Neuronal stem cell (in vitro differentiated cells): ENCODE data around the gene COG4.

Source experiments
- DNase-seq: peaks from one replicate; pipeline ENCODE4 v3.0.0-alpha.2; 2013; ENCODE audit warnings: low spot score
- H2AFZ ChIP-seq: one replicate; pipeline ENCODE4 v1.6.1; 2013; ENCODE audit warnings: mild to moderate bottlenecking, low read length, inconsistent platforms
- H2AK5ac ChIP-seq: 2 replicates; pipeline ENCODE4 v1.6.1; 2013; ENCODE audit warnings: low read depth, mild to moderate bottlenecking, inconsistent platforms, low read length, moderate library complexity, mixed read lengths
- H2BK120ac ChIP-seq: 2 replicates; pipeline ENCODE4 v1.6.1; 2013; ENCODE audit warnings: low read depth, mild to moderate bottlenecking, inconsistent platforms, low read length, moderate library complexity, mixed read lengths
- H2BK12ac ChIP-seq: one replicate; pipeline ENCODE4 v1.6.1; 2013; ENCODE audit warnings: low read length, inconsistent platforms
- H2BK15ac ChIP-seq: 2 replicates; pipeline ENCODE4 v1.6.1; 2013; ENCODE audit warnings: mild to moderate bottlenecking, low read length, inconsistent platforms, mixed read lengths
- H2BK5ac ChIP-seq: one replicate; pipeline ENCODE4 v1.6.1; 2013; ENCODE audit warnings: inconsistent platforms, mild to moderate bottlenecking, low read length, moderate library complexity
- H3K14ac ChIP-seq: one replicate; pipeline ENCODE4 v1.6.1; 2013; ENCODE audit warnings: low read length, inconsistent platforms
- H3K18ac ChIP-seq: 2 replicates; pipeline ENCODE4 v1.6.1; 2013; ENCODE audit warnings: low read length, inconsistent platforms
- H3K23ac ChIP-seq: 2 replicates; pipeline ENCODE4 v1.6.1; 2013; ENCODE audit warnings: low read depth, mild to moderate bottlenecking, mixed read lengths, low read length, inconsistent platforms; ENCODE audit not compliant: poor library complexity
- H3K27ac ChIP-seq: replicated peaks from 3 replicates; pipeline ENCODE4 v1.5.1; 2013; ENCODE audit warnings: low read length, inconsistent platforms
- H3K27me3 ChIP-seq, 3 experiments: 2 replicates each; pipeline ENCODE4 v1.6.1; 2013; ENCODE audit warnings: low read length in 3 of 3, mild to moderate bottlenecking in 2 of 3, inconsistent platforms in 1 of 3, low read depth in 1 of 3, mixed read lengths in 1 of 3, moderate library complexity in 1 of 3; ENCODE audit not compliant: control insufficient read depth in 3 of 3, insufficient read depth in 3 of 3
- H3K36me3 ChIP-seq, 2 donors: replicated peaks in 1 of 2; 2 replicates each; pipeline ENCODE4 v1.6.1; 2013; ENCODE audit warnings: low read length in 2 of 2; ENCODE audit not compliant: control insufficient read depth in 2 of 2, insufficient read depth in 2 of 2
- H3K4ac ChIP-seq: 2 replicates; pipeline ENCODE4 v1.6.1; 2013; ENCODE audit warnings: inconsistent platforms, mild to moderate bottlenecking, low read length, moderate library complexity
- H3K4me1 ChIP-seq, 2 donors: 1 replicate in 1 of 2; 2 replicates in 1 of 2; pipeline ENCODE4 v1.6.1; 2013; ENCODE audit warnings: low read length in 2 of 2, low read depth in 1 of 2; ENCODE audit not compliant: control insufficient read depth in 2 of 2, insufficient read depth in 1 of 2
- H3K4me2 ChIP-seq: one replicate; pipeline ENCODE4 v1.6.1; 2013; ENCODE audit warnings: mild to moderate bottlenecking, low read length, inconsistent platforms; ENCODE audit not compliant: insufficient read depth, poor library complexity, severe bottlenecking
- H3K4me3 ChIP-seq, 2 donors: 2 replicates each; pipeline ENCODE4 v1.5.1; 2013; ENCODE audit warnings: low read length in 2 of 2, mild to moderate bottlenecking in 2 of 2, inconsistent platforms in 1 of 2, moderate library complexity in 1 of 2
- H3K79me1 ChIP-seq: one replicate; pipeline ENCODE4 v1.6.1; 2013; ENCODE audit warnings: low read depth, mild to moderate bottlenecking, inconsistent platforms, low read length, moderate library complexity
- H3K9ac ChIP-seq: one replicate; pipeline ENCODE4 v1.6.1; 2013; ENCODE audit warnings: mild to moderate bottlenecking, low read depth, low read length, inconsistent platforms; ENCODE audit not compliant: poor library complexity
- H3K9me3 ChIP-seq, 2 donors: replicated peaks in 1 of 2; 2 replicates each; pipeline versions ENCODE3 to v1.6.1; 2013; ENCODE audit warnings: low read length in 2 of 2, mild to moderate bottlenecking in 2 of 2, inconsistent platforms in 1 of 2, low read depth in 1 of 2, mixed read lengths in 1 of 2, moderate library complexity in 1 of 2; ENCODE audit not compliant: control insufficient read depth in 2 of 2, insufficient read depth in 1 of 2
- H4K8ac ChIP-seq: one replicate; pipeline ENCODE4 v1.6.1; 2013; ENCODE audit warnings: low read depth, mild to moderate bottlenecking, inconsistent platforms, low read length, moderate library complexity
- H4K91ac ChIP-seq: one replicate; pipeline ENCODE4 v1.6.1; 2013; ENCODE audit warnings: low read length, low read depth, mild to moderate bottlenecking, inconsistent platforms; ENCODE audit not compliant: poor library complexity
- WGBS, 2 donors: extraction: QIAGEN DNeasy Blood & Tissue Kit; methylation state at CpG; one replicate each; pipeline ENCODE4 v1.1.7; 2013; ENCODE audit warnings: missing lambda C conversion rate in 2 of 2, mixed read lengths in 1 of 2; ENCODE audit not compliant: insufficient read length in 2 of 2, insufficient replicate concordance in 1 of 2; ENCODE audit errors: extremely low coverage in 2 of 2; 5-methylcytosine and 5-hydroxymethylcytosine counted together

COG4 gene

GRCh38 chr16:70523743-70524398 is 517 bp upstream of the COG4 start, which contains the start of gene SF3B3:
Gene SF3B3, plus strand, starts transcription at chr16:70523816. Its CDS starts 2,841 bp downstream, at chr16:70526657.
- Histone ChIP-seq H3K23ac (peak within 1 kb of the TSS; percentile 51), H3K4ac (no peak within 1 kb of the TSS), H2BK15ac (no peak within 1 kb of the TSS), H3K9ac (peak within 1 kb of the TSS; percentile 90), H3K4me1 (peaks cover 13% of the 10 kb centered on the region in 2 donors), H3K36me3 (peaks cover 14 to 48% of the 10 kb centered on the region in 2 donors), H2BK12ac (no peak within 1 kb of the TSS), H3K27ac (peak within 1 kb of the TSS; percentile 70), H4K8ac (peak within 1 kb of the TSS; percentile 68), H3K4me2 (peak within 1 kb of the TSS; percentile 89), H4K91ac (no peak within 1 kb of the TSS), H2BK120ac (no peak within 1 kb of the TSS), H3K27me3 (no peaks in the 10 kb centered on the region), H3K79me1 (no peaks in the 10 kb centered on the region), H2AK5ac (no peak within 1 kb of the TSS), H2AFZ (peak within 1 kb of the TSS; percentile 84), H3K4me3 (peak within 1 kb of the TSS; percentile 56 to 100), H3K14ac (no peak within 1 kb of the TSS), H2BK5ac (no peak within 1 kb of the TSS), H3K18ac (peak within 1 kb of the TSS; percentile 94), H3K9me3 (peaks cover 0 to 2% of the 10 kb centered on the region in 2 donors)
- no peak for DNase-seq
- WGBS, 2 donors = no CpG with 5 or more reads among the region's 32 CpGs

GRCh38 chr16:70522216-70523075 is 908 bp downstream of the COG4 start:
- Histone ChIP-seq H3K79me1 (no peaks in the 10 kb centered on the region), H2BK15ac (no peak overlapping the region), H3K23ac (no peak overlapping the region), H4K8ac (no peak overlapping the region), H3K4ac (no peak overlapping the region), H3K4me2 (peak overlapping the region; percentile 89), H3K27ac (no peak overlapping the region), H2AK5ac (no peak overlapping the region), H3K36me3 (peaks cover 10 to 47% of the 10 kb centered on the region in 2 donors), H2BK5ac (no peak overlapping the region), H3K4me1 (peaks cover 13% of the 10 kb centered on the region in 2 donors), H4K91ac (no peak overlapping the region), H2AFZ (peak overlapping the region; percentile 84), H3K4me3 (peak overlapping the region; percentile 56 to 100), H3K14ac (no peak overlapping the region), H3K9me3 (peaks cover 0 to 2% of the 10 kb centered on the region in 2 donors), H2BK12ac (no peak overlapping the region), H3K18ac (no peak overlapping the region), H2BK120ac (no peak overlapping the region), H3K9ac (no peak overlapping the region), H3K27me3 (no peaks in the 10 kb centered on the region)
- no peak for DNase-seq
- no CpG with 5 or more reads among the region's 18 CpGs for WGBS, 2 donors

DNA sequence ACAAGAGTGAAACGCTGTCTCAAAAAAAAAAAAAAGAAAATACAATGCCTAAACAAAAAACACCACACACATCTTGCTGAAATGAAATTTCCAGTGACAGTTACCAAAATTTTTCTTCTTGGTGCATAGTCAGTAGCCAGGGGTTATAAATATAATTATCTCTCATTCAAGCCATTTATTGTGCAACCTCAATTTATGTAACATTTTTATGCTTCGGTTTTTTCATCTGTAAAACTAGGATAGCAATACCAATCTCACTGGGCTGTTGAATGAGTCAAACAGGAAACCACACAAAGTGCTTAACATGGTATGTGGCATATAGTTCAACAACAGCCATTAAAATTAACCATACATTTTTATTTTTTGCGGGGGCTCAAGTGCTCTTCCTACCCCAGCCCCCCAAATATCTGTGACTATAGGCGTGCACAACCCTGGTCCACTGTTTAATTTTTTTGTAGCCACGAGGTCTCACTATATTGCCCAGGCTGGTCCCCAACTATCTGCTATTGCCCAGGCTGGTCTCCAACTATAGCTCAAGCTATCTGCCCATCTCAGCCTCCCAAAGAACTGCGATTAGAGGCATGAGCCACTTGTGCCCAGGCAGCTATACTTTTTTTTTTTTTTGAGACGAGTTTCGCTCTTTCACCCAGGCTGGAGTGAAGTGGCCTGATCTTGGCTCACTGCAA is 2.6 kb downstream of the COG4 start:
- WGBS, 2 donors = no CpG with 5 or more reads among the region's 8 CpGs
- H3K14ac ChIP-seq = no peak overlapping the region
- H3K9ac ChIP-seq = no peak overlapping the region
- no peak overlapping the region for H4K91ac ChIP-seq
- no peaks in the 10 kb centered on the region for H3K27me3 ChIP-seq
- no peak overlapping the region for H2BK15ac ChIP-seq
- no peak overlapping the region for H2AFZ ChIP-seq
- H3K9me3 ChIP-seq = peaks cover 0 to 2% of the 10 kb centered on the region in 2 donors
- H3K79me1 ChIP-seq = no peaks in the 10 kb centered on the region
- H3K4ac ChIP-seq = no peak overlapping the region
- no peak overlapping the region for H3K27ac ChIP-seq
- no peak overlapping the region for H3K23ac ChIP-seq
- H3K4me2 ChIP-seq = no peak overlapping the region
- no peak overlapping the region for H4K8ac ChIP-seq
- H3K4me3 ChIP-seq = no peak overlapping the region
- peaks cover 7 to 10% of the 10 kb centered on the region in 2 donors for H3K4me1 ChIP-seq
- H2AK5ac ChIP-seq = no peak overlapping the region
- H2BK12ac ChIP-seq = no peak overlapping the region
- H3K18ac ChIP-seq = no peak overlapping the region
- H2BK5ac ChIP-seq = no peak overlapping the region
- peaks cover 6 to 47% of the 10 kb centered on the region in 2 donors for H3K36me3 ChIP-seq
- no peak for DNase-seq
- H2BK120ac ChIP-seq = no peak overlapping the region
